Vagina (tissue), 2 donors: ENCODE data around the gene NRXN3. TPM values are rescaled to one million over a fixed set of nuclear protein-coding genes. Genes with fewer than 3 reads are reported as not detected.

ENCODE experiments used
- DNase-seq, 2 donors: peaks; one replicate each; pipeline ENCODE4 v3.0.0-alpha.2; 2017; ENCODE audit errors: extremely low spot score in 2 of 2
- H3K27ac ChIP-seq: fragments of 200-600 bp; sonication (generic); one replicate; pipeline ENCODE4 v1.5.1; 2019
- H3K27me3 ChIP-seq: fragments of 200-600 bp; sonication (generic); one replicate; pipeline ENCODE4 v1.5.1; 2019
- H3K36me3 ChIP-seq, 2 donors: fragments of 200-600 bp; sonication (generic); one replicate each; pipeline ENCODE4 v1.5.1; 2017 to 2019
- H3K4me1 ChIP-seq: fragments of 200-600 bp; sonication (generic); one replicate; pipeline ENCODE4 v1.5.1; 2019
- H3K4me3 ChIP-seq, 2 donors: fragments of 200-600 bp; sonication (generic); 1 replicate in 1 of 2; 2 replicates in 1 of 2; pipeline ENCODE4 v1.5.1; 2016 to 2019
- H3K9me3 ChIP-seq: fragments of 200-600 bp; sonication (generic); one replicate; pipeline ENCODE4 v1.5.1; 2019
- POLR2A ChIP-seq, 2 donors: fragments of 450-650 bp; IDR thresholded peaks; one replicate each; pipeline ENCODE4 v1.6.1; 2017; ENCODE audit warnings: antibody characterized with exemption in 2 of 2, mild to moderate bottlenecking in 2 of 2, moderate library complexity in 2 of 2
- POLR2AphosphoS5 ChIP-seq, 2 donors: sonication (generic); formaldehyde crosslinking; IDR thresholded peaks; one replicate each; pipeline ENCODE4 v1.9.0; 2017; ENCODE audit warnings: antibody characterized with exemption in 2 of 2, mild to moderate bottlenecking in 2 of 2, low read depth in 1 of 2; ENCODE audit not compliant: insufficient read depth in 1 of 2
- intact Hi-C: fragments of 100-400 bp; cut with DNase I; formaldehyde crosslinking; loops from one replicate; pipeline ENCODE4 v1.15.1; 2023
- total RNA-seq: library from RNA; depleted of rRNA; stranded (reverse); fragments of >200 nt; gene quantifications from one replicate; pipeline ENCODE4 v1.2.3, GENCODE V29; 2016
- TF ChIP-seq, protein P1 (sequence below), 3 experiments: fragments of 450-650 bp in 2 of 3; fragments of 200-600 bp in 1 of 3; sonication (generic) in 1 of 3; IDR thresholded peaks; one replicate each; pipeline ENCODE4 v1.5.1; 2017 to 2019; ENCODE audit warnings: antibody characterized with exemption in 3 of 3, mild to moderate bottlenecking in 2 of 3, moderate library complexity in 2 of 3

NRXN3 gene
- total RNA-seq, 1 donor from 2014 or later, result 4.7 TPM

DNA sequence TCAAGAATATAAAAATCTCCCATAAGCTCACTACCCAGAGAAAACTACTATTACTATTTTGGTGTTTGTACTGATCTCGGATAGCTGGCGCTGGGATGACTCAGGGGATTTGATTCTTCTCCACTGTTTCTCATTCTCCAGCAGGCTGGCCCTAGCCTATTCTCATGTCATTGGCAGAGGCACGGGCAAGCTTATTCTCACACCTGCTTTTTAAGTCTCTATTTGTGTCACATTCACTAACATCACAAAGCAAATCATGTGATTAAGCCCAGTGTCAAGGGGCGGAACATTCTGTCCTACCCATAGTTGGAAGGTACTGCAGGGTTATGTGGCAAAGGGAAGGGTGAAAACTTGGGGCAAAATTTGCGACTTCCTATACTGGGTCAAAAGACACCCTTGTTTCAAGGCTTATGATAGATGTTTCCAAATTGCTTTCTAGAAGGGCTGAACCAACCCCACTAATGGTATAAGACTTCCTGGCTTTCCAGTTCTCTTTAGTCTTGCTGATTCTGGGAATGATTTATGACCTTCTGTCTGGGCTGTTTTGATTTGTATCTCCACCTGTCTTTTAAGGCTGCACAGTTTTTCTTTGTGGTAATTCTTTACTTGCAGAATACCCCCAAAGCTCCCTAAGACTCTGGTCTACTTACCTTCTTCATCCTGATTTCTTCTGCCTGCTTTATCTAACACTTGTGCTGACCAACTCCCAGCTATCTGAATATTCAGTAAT is 406.4 kb downstream of the NRXN3 start:
- intact Hi-C loops, result no loop called here
- no peak for DNase-seq
- no peak for TF ChIP-seq POLR2A (IDR thresholded peaks at IDR 0.05)
- TF ChIP-seq, protein P1, sequence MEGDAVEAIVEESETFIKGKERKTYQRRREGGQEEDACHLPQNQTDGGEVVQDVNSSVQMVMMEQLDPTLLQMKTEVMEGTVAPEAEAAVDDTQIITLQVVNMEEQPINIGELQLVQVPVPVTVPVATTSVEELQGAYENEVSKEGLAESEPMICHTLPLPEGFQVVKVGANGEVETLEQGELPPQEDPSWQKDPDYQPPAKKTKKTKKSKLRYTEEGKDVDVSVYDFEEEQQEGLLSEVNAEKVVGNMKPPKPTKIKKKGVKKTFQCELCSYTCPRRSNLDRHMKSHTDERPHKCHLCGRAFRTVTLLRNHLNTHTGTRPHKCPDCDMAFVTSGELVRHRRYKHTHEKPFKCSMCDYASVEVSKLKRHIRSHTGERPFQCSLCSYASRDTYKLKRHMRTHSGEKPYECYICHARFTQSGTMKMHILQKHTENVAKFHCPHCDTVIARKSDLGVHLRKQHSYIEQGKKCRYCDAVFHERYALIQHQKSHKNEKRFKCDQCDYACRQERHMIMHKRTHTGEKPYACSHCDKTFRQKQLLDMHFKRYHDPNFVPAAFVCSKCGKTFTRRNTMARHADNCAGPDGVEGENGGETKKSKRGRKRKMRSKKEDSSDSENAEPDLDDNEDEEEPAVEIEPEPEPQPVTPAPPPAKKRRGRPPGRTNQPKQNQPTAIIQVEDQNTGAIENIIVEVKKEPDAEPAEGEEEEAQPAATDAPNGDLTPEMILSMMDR (IDR thresholded peaks at IDR 0.05), result no peak
- no peak for TF ChIP-seq POLR2AphosphoS5 (IDR thresholded peaks at IDR 0.05; ENCODE audit: insufficient read depth in 1 of 2, low read depth in 1 of 2)
- Histone ChIP-seq H3K27me3 (no peaks in the 10 kb centered on the region), H3K36me3 (no peaks in the 10 kb centered on the region), H3K4me1 (no peaks in the 10 kb centered on the region), H3K9me3 (peaks cover 8% of the 10 kb centered on the region), H3K27ac (no peak overlapping the region), H3K4me3 (no peak overlapping the region)

DNA sequence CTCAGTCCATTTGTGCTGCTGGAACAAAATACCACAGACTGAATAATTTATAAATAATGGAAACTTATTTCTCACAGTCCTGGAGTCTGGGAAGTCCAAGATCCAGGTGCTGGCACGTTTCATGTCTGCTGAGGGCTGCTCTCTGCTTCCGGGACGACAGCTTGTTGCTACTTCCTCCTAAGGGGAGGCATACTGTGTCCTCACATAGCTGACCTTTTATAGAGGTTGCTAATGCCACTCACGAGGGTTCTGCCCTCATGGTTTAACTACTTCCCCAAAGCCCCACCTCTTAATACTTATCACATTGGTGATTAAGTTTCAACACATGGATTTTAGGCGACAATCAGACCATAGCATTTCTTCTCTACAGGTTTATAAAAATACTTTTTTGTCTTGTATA is 411.1 kb downstream of the NRXN3 start:
- intact Hi-C loops, result no loop called here
- Histone ChIP-seq H3K9me3 (no peaks in the 10 kb centered on the region), H3K27me3 (no peaks in the 10 kb centered on the region), H3K4me1 (no peaks in the 10 kb centered on the region), H3K27ac (no peak overlapping the region), H3K4me3 (no peak overlapping the region), H3K36me3 (no peaks in the 10 kb centered on the region)
- TF ChIP-seq POLR2AphosphoS5 (IDR thresholded peaks at IDR 0.05; ENCODE audit: insufficient read depth in 1 of 2, low read depth in 1 of 2) (no peak), POLR2A (IDR thresholded peaks at IDR 0.05) (no peak)
- TF ChIP-seq, protein P1 (IDR thresholded peaks at IDR 0.05), result no peak
- DNase-seq, result no peak

DNA sequence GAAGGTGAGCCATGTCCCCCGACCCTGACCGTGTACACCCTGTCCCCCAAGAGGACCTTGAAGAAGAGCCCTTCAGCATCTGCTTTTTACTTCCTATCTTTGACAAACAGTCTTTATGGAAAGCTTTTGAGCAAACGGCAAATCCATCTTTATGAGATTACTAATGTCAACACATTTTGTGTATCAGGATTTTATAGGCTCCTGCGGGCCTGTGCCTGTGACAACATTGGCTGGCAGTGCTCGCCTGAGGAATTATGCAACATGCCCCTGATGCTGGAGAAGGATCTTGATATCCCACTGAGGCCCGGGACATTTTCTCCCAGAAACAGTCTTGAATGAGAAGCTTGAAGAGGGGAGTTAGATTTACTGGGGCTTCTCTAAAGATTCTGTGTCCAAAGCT is 416.5 kb downstream of the NRXN3 start:
- Histone ChIP-seq H3K27me3 (no peaks in the 10 kb centered on the region), H3K4me3 (no peak overlapping the region), H3K4me1 (no peaks in the 10 kb centered on the region), H3K27ac (no peak overlapping the region), H3K36me3 (no peaks in the 10 kb centered on the region), H3K9me3 (no peaks in the 10 kb centered on the region)
- no peak for TF ChIP-seq POLR2A (IDR thresholded peaks at IDR 0.05)
- TF ChIP-seq POLR2AphosphoS5 (IDR thresholded peaks at IDR 0.05; ENCODE audit: insufficient read depth in 1 of 2, low read depth in 1 of 2), result no peak
- TF ChIP-seq, protein P1 (IDR thresholded peaks at IDR 0.05), result no peak
- DNase-seq, result no peak
- intact Hi-C loops, result no loop called here

DNA sequence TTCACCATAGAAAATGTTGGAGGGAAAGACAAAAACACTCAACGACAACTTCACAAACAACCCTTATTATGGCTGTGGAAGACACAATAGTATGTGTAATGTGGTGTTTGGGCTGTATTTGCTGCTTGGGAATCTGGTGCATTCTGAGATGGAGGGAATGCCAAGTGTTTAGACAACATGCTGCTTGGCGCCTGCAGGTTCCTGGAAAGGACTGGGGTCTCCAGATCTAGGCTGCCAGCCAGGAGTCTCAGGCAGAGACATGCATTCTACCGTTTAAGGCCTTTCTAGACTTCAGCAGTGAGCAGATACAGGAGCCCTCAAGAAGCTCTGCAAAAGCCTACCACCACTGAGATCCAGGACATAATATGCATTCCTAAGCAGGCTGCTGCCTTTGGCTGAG is 418.7 kb downstream of the NRXN3 start:
- intact Hi-C loops, result no loop called here
- no peaks in the 10 kb centered on the region for H3K9me3 ChIP-seq
- H3K4me3 ChIP-seq, result no peak overlapping the region
- TF ChIP-seq, protein P1 (IDR thresholded peaks at IDR 0.05), result no peak
- TF ChIP-seq POLR2A (IDR thresholded peaks at IDR 0.05) (no peak), POLR2AphosphoS5 (IDR thresholded peaks at IDR 0.05; ENCODE audit: insufficient read depth in 1 of 2, low read depth in 1 of 2) (no peak)
- no peaks in the 10 kb centered on the region for H3K36me3 ChIP-seq
- H3K4me1 ChIP-seq, result no peaks in the 10 kb centered on the region
- H3K27ac ChIP-seq, result no peak overlapping the region
- H3K27me3 ChIP-seq, result no peaks in the 10 kb centered on the region
- no peak for DNase-seq

GRCh38 chr14:78592616-78593219 is 422.5 kb downstream of the NRXN3 start:
- no peak for DNase-seq
- H3K4me1 ChIP-seq, result no peaks in the 10 kb centered on the region
- H3K9me3 ChIP-seq, result no peaks in the 10 kb centered on the region
- H3K27me3 ChIP-seq, result no peaks in the 10 kb centered on the region
- no peak overlapping the region for H3K27ac ChIP-seq
- no peak for TF ChIP-seq POLR2A (IDR thresholded peaks at IDR 0.05)
- no peak for TF ChIP-seq POLR2AphosphoS5 (IDR thresholded peaks at IDR 0.05; ENCODE audit: insufficient read depth in 1 of 2, low read depth in 1 of 2)
- TF ChIP-seq, protein P1 (IDR thresholded peaks at IDR 0.05), result no peak
- no peaks in the 10 kb centered on the region for H3K36me3 ChIP-seq
- no peak overlapping the region for H3K4me3 ChIP-seq
- intact Hi-C loops, result no loop called here
